Measurements from ENCODE around the gene C1orf53. TPM values are rescaled to one million over a fixed set of nuclear protein-coding genes. Genes with fewer than 3 reads are reported as not detected.

The C1orf53 gene
- total RNA-seq, 1 experiment from 2014 or later: 1.4 TPM

- no peak overlapping the region for H3K56ac ChIP-seq (ENCODE audit: insufficient read length, low read depth, low read length)
- H3K4ac ChIP-seq (ENCODE audit: low read depth, low read length): no peak overlapping the region
- TF ChIP-seq CTCF (conservative IDR thresholded peaks at IDR 0.05): no peak
- H3K9me3 ChIP-seq (ENCODE audit: control insufficient read depth, low read depth, low read length): no peaks in the 10 kb centered on the region
- no peaks in the 10 kb centered on the region for H3K23me2 ChIP-seq (ENCODE audit: insufficient read length, low read depth, low read length, poor library complexity, severe bottlenecking)
- H3K27me3 Mint-ChIP-seq (ENCODE audit: low read depth): no peaks in the 10 kb centered on the region; the same call in 1 of the 2 replicates
- no peak overlapping the region for H3T11ph ChIP-seq (ENCODE audit: low read length)
- no peak overlapping the region for H3K23ac ChIP-seq (ENCODE audit: insufficient read length, low read depth, low read length)
- H2BK20ac ChIP-seq (ENCODE audit: low read depth, low read length, poor library complexity, severe bottlenecking): no peak overlapping the region
- H3K18ac ChIP-seq (ENCODE audit: insufficient read length, low read depth, low read length): no peak overlapping the region
- no peaks in the 10 kb centered on the region for H3K79me2 ChIP-seq (ENCODE audit: insufficient read depth, low read length)
- no peak overlapping the region for H3K14ac ChIP-seq (ENCODE audit: insufficient read depth, low read length)
- H3K4me3 Mint-ChIP-seq: no peak overlapping the region
- no peak overlapping the region for H2BK12ac ChIP-seq (ENCODE audit: insufficient read length, low read depth, low read length)
- no peaks in the 10 kb centered on the region for H3K36me3 Mint-ChIP-seq (ENCODE audit: insufficient read depth in 1 of 3, low read depth in 3 of 3)
- H2AFZ ChIP-seq (ENCODE audit: low read length): no peak overlapping the region
- no peak overlapping the region for H3K27ac ChIP-seq (ENCODE audit: insufficient read length, low read depth, low read length)
- DNase-seq: no peak
- no peak overlapping the region for H2BK5ac ChIP-seq (ENCODE audit: insufficient read length, low read length)
- H4K20me1 ChIP-seq (ENCODE audit: control insufficient read depth, insufficient read depth, insufficient read length): no peaks in the 10 kb centered on the region
- H2BK120ac ChIP-seq (ENCODE audit: low read depth, low read length, poor library complexity, severe bottlenecking): no peak overlapping the region
- no peak overlapping the region for H4K5ac ChIP-seq (ENCODE audit: insufficient read length, low read depth, low read length)
- no peak overlapping the region for H4K8ac ChIP-seq (replicated peaks; ENCODE audit: insufficient read length, low read depth, low read length)
- H3K4me2 ChIP-seq (ENCODE audit: insufficient read depth, insufficient read length, low read length): no peak overlapping the region
- H3K4me1 ChIP-seq (ENCODE audit: insufficient read depth, low read length): no peaks in the 10 kb centered on the region; the same call in 1 of the 2 replicates
- no peaks in the 10 kb centered on the region for H3K79me1 ChIP-seq (ENCODE audit: insufficient read depth, low read depth, low read length, poor library complexity, severe bottlenecking)
- peaks cover 0 to 3% of the 10 kb centered on the region in 2 experiments; a peak in 1 of 5 replicates for H3K9me3 Mint-ChIP-seq
- H4K91ac ChIP-seq (ENCODE audit: insufficient read length, low read depth, low read length): no peak overlapping the region
- no peaks in the 10 kb centered on the region for H3K27me3 ChIP-seq (ENCODE audit: insufficient read depth, low read length)
- H2AK5ac ChIP-seq (ENCODE audit: insufficient read length, low read length): no peak overlapping the region
- no peak overlapping the region for H2BK15ac ChIP-seq (ENCODE audit: low read depth, low read length)
- no peak overlapping the region for H3K9ac ChIP-seq (ENCODE audit: extremely low read depth, insufficient read length, low read length)
- no peak overlapping the region for H3K27ac Mint-ChIP-seq
- peaks cover under 1 to 6% of the 10 kb centered on the region in 2 experiments for H3K4me1 Mint-ChIP-seq
Measured at GRCh38 chr1:197862671-197863070, 39.8 kb upstream of the C1orf53 start.
